Esophagus squamous epithelium (tissue), 4 donors: ENCODE results near the gene BRPF1.

Experiments
- POLR2A ChIP-seq, 4 donors: fragments of 450-650 bp; IDR thresholded peaks; one replicate each; pipeline ENCODE4 v1.6.1; 2017; ENCODE audit warnings: antibody characterized with exemption in 4 of 4, mild to moderate bottlenecking in 4 of 4, moderate library complexity in 3 of 4
- TF ChIP-seq, protein P1 (sequence below), 6 experiments: fragments of 450-650 bp in 4 of 6; fragments of 200-600 bp in 2 of 6; sonication (generic) in 2 of 6; IDR thresholded peaks; one replicate each; pipeline ENCODE4 v1.5.1; 2016 to 2019; ENCODE audit warnings: antibody characterized with exemption in 6 of 6, mild to moderate bottlenecking in 4 of 6, moderate library complexity in 4 of 6

DNA sequence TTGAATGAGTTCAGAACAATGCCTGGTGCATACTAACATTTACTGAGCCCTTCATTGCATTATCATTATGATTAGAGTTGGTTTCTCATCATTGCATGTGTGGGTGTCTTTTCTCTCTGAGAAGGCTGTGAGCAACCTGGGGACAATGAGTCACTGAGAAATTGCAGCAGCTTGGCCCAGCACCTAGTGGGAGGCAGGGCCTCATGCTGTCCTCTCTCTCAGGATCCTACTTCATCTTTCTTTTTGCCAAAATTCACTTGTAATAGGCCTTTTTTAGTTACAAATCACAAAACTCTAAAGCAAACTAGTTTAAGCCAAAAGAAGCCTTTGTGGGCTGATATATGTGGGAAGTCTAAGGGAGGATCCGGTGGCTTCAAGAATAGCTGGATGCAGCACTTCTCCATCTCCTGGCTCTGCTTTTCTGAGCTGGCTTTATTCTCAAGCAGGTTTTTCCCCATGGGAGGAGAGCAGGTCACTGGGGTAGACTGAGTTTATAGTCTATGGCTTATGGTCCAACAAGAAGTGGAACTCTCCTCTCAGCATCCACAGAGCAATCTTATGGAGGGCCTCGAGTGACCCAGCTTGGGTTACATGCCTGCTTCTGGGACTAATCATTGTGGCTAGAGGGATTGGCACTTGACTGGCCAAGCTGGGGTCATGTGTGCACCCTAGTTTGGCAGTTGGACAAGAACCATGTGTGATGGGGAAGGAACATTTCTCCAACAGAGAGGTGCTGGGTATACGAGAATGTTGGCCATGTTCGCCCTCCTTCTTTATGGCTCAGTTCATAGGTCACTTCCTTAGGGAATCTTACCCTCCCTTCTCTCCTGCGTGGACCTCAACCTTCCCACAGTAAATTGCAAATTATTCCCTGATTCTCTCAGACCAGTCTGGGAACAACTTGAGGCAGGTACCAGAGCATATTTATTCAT is 46.9 kb downstream of the BRPF1 start:
- TF ChIP-seq, protein P1, sequence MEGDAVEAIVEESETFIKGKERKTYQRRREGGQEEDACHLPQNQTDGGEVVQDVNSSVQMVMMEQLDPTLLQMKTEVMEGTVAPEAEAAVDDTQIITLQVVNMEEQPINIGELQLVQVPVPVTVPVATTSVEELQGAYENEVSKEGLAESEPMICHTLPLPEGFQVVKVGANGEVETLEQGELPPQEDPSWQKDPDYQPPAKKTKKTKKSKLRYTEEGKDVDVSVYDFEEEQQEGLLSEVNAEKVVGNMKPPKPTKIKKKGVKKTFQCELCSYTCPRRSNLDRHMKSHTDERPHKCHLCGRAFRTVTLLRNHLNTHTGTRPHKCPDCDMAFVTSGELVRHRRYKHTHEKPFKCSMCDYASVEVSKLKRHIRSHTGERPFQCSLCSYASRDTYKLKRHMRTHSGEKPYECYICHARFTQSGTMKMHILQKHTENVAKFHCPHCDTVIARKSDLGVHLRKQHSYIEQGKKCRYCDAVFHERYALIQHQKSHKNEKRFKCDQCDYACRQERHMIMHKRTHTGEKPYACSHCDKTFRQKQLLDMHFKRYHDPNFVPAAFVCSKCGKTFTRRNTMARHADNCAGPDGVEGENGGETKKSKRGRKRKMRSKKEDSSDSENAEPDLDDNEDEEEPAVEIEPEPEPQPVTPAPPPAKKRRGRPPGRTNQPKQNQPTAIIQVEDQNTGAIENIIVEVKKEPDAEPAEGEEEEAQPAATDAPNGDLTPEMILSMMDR (IDR thresholded peaks at IDR 0.05), result no peak
- TF ChIP-seq POLR2A (IDR thresholded peaks at IDR 0.05), result no peak
